Panc1 (cell line): Measurements from ENCODE around the gene MYRFL. TPM values are rescaled to one million over a fixed set of nuclear protein-coding genes. Genes with fewer than 3 reads are reported as not detected.

Experiments used
- ATAC-seq: fragments of 200-7000 bp; cut with Tn5 transposase; 2 replicates; pipeline ENCODE4 v1.9.1; 2020; ENCODE audit warnings: mild to moderate bottlenecking, moderate library complexity
- BruUV-seq: library from RNA; stranded (reverse); fragments of 400-500 nt; replicated peaks from 2 replicates; lab custom pipeline; 2021; lab: Mats Ljungman, UMichigan
- CTCF ChIA-PET: fragments of 300-600 bp; sonication (Branson Sonifier 250); formaldehyde crosslinking; loops from one replicate; lab custom pipeline; 2022; ENCODE audit warnings: antibody characterized with exemption; lab: Charles Lee
- POLR2A ChIA-PET: fragments of 300-600 bp; sonication (Branson Sonifier 250); formaldehyde crosslinking; loops from one replicate; lab custom pipeline; 2022; ENCODE audit warnings: antibody characterized with exemption; lab: Charles Lee
- DNase-seq: peaks from one replicate; pipeline ENCODE4 v3.0.0-alpha.2; 2010; ENCODE audit warnings: low read depth, low spot score
- H3K27ac ChIP-seq: 2 replicates; pipeline ENCODE4 v1.5.1; 2011; ENCODE audit warnings: mild to moderate bottlenecking, low read length, inconsistent platforms
- H3K27me3 ChIP-seq: fragments of 200-500 bp; sonication (Bioruptor generic); 2 replicates; pipeline ENCODE4 v1.6.0; 2014; ENCODE audit warnings: low read length, inconsistent platforms; ENCODE audit not compliant: control insufficient read depth, insufficient read depth
- H3K36me3 ChIP-seq: fragments of 200-500 bp; sonication (Bioruptor generic); 2 replicates; pipeline ENCODE4 v1.5.1; 2014; ENCODE audit warnings: inconsistent platforms, mild to moderate bottlenecking, low read length, moderate library complexity; ENCODE audit not compliant: control insufficient read depth, insufficient read depth
- H3K4me1 ChIP-seq: 2 replicates; pipeline ENCODE4 v1.5.1; 2011; ENCODE audit warnings: inconsistent platforms, mild to moderate bottlenecking, low read length, moderate library complexity; ENCODE audit not compliant: control insufficient read depth, insufficient read depth
- H3K4me3 ChIP-seq, 2 experiments: 2 replicates each; pipeline ENCODE4 v1.5.1; 2011 to 2012; ENCODE audit warnings: low read depth in 2 of 2, low read length in 2 of 2, mild to moderate bottlenecking in 2 of 2, inconsistent platforms in 1 of 2, moderate library complexity in 1 of 2
- H3K9me3 ChIP-seq: fragments of 200-500 bp; sonication (Bioruptor generic); 2 replicates; pipeline ENCODE4 v1.5.1; 2014; ENCODE audit warnings: low read depth, mild to moderate bottlenecking, inconsistent platforms, low read length, moderate library complexity; ENCODE audit not compliant: control insufficient read depth, insufficient read depth
- CTCF ChIP-seq: fragments of 450-650 bp; IDR thresholded peaks from 2 replicates; pipeline ENCODE4 v1.5.1; 2017; ENCODE audit warnings: mild to moderate bottlenecking
- POLR2AphosphoS5 ChIP-seq: IDR thresholded peaks from 2 replicates; pipeline ENCODE4 v1.6.1; 2012; ENCODE audit warnings: mild to moderate bottlenecking, low read depth, low read length, moderate library complexity
- SIN3A ChIP-seq: IDR thresholded peaks from 2 replicates; pipeline ENCODE4 v1.6.1; 2012; ENCODE audit warnings: low read depth, mild to moderate bottlenecking, low read length, moderate library complexity, borderline replicate concordance; ENCODE audit not compliant: insufficient read depth
- TCF7L2 ChIP-seq: IDR thresholded peaks from 2 replicates; pipeline ENCODE4 v1.6.1; 2011; ENCODE audit warnings: mild to moderate bottlenecking, low read depth, low read length, inconsistent platforms
- in situ Hi-C: cut with HindIII; loops from 2 replicates; pipeline ENCODE4 v1.10.0; 2016; ENCODE audit warnings: low sequenced_read_pairs, low pct_unique_long_range_greater_than_20kb
- intact Hi-C: fragments of 100-400 bp; cut with micrococcal nuclease; formaldehyde crosslinking; loops from one replicate; pipeline ENCODE4 v1.10.0; 2022; ENCODE audit not compliant: unreplicated experiment
- total RNA-seq: library from RNA; stranded (reverse); gene quantifications from one replicate; pipeline ENCODE4 v1.2.1, GENCODE V29; 2021; ENCODE audit not compliant: unreplicated experiment
- TF ChIP-seq, protein P1 (sequence below), 2 experiments: IDR thresholded peaks; 2 replicates each; pipeline ENCODE4 v1.6.1; 2011 to 2012; ENCODE audit warnings: low read depth in 2 of 2, control low read depth in 1 of 2, low read length in 1 of 2, mild to moderate bottlenecking in 1 of 2, moderate library complexity in 1 of 2; ENCODE audit not compliant: insufficient read depth in 1 of 2

The MYRFL gene
- total RNA-seq, 1 experiment from 2014 or later, result not detected

- no peaks in the 10 kb centered on the region for H3K9me3 ChIP-seq
- no peaks in the 10 kb centered on the region for H3K36me3 ChIP-seq
- H3K27me3 ChIP-seq, result no peaks in the 10 kb centered on the region; the same call in 1 of the 2 replicates
- ATAC-seq (no peak), DNase-seq (no peak)
- in situ Hi-C loops (no loop called here), intact Hi-C loops (no loop called here)
- no peak overlapping the region for H3K4me3 ChIP-seq
- no TSS peak for BruUV-seq
- ChIA-PET POLR2A (no interaction called here), CTCF (no interaction called here)
- H3K27ac ChIP-seq, result no peak overlapping the region
- TF ChIP-seq POLR2AphosphoS5, result no peak
- TF ChIP-seq SIN3A, result no peak
- TF ChIP-seq TCF7L2, result no peak
- TF ChIP-seq CTCF, result no peak
- TF ChIP-seq, protein P1, sequence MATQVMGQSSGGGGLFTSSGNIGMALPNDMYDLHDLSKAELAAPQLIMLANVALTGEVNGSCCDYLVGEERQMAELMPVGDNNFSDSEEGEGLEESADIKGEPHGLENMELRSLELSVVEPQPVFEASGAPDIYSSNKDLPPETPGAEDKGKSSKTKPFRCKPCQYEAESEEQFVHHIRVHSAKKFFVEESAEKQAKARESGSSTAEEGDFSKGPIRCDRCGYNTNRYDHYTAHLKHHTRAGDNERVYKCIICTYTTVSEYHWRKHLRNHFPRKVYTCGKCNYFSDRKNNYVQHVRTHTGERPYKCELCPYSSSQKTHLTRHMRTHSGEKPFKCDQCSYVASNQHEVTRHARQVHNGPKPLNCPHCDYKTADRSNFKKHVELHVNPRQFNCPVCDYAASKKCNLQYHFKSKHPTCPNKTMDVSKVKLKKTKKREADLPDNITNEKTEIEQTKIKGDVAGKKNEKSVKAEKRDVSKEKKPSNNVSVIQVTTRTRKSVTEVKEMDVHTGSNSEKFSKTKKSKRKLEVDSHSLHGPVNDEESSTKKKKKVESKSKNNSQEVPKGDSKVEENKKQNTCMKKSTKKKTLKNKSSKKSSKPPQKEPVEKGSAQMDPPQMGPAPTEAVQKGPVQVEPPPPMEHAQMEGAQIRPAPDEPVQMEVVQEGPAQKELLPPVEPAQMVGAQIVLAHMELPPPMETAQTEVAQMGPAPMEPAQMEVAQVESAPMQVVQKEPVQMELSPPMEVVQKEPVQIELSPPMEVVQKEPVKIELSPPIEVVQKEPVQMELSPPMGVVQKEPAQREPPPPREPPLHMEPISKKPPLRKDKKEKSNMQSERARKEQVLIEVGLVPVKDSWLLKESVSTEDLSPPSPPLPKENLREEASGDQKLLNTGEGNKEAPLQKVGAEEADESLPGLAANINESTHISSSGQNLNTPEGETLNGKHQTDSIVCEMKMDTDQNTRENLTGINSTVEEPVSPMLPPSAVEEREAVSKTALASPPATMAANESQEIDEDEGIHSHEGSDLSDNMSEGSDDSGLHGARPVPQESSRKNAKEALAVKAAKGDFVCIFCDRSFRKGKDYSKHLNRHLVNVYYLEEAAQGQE (IDR thresholded peaks at IDR 0.05; ENCODE audit: insufficient read depth in 1 of 2, low read depth in 2 of 2, low read length in 1 of 2), result no peak
- no peaks in the 10 kb centered on the region for H3K4me1 ChIP-seq
Measured at GRCh38 chr12:69915964-69916363, 90.9 kb downstream of the MYRFL start.

DNA sequence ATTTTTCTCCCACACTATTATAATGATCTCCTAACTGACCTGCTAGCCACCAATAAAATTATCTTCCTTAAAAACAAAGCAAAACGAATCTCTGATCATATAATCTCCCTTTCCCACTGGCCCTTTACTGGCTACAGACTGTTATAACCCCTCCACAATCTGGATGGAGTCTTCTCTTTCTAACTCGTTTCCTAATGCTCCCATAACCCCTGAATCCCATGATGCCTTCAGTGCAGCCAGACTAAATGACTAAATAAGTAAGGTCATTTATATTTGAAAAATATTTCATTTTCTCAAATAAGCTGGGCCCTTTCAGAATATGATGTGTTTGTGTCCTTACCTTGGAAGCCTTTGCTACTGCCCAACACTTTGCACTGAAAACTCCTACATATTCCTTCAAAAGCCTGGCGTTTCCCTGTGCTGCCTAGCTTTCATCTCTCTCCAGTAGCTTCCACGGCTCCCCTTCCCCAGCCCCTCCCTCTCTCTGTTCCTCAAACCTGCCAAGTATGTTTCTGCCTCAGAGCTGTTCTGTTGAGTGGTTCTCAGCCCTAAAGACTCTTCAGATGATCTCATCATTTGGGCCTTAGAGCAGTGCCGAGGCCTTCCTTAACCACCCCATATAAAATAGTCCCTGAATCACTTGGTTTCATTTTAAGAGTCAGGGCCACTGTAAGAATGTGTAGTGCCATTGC is 91.7 kb downstream of the MYRFL start:
- in situ Hi-C loops, result no loop called here
- ChIA-PET POLR2A (no interaction called here), CTCF (no interaction called here)
- Histone ChIP-seq H3K4me1 (no peaks in the 10 kb centered on the region), H3K4me3 (no peak overlapping the region), H3K36me3 (no peaks in the 10 kb centered on the region), H3K27ac (no peak overlapping the region), H3K27me3 (no peaks in the 10 kb centered on the region; the same call in 1 of the 2 replicates), H3K9me3 (no peaks in the 10 kb centered on the region)
- ATAC-seq, result no peak
- intact Hi-C loops, result no loop called here
- no peak for TF ChIP-seq TCF7L2
- TF ChIP-seq SIN3A, result no peak
- TF ChIP-seq, protein P1 (IDR thresholded peaks at IDR 0.05; ENCODE audit: insufficient read depth in 1 of 2, low read depth in 2 of 2, low read length in 1 of 2), result no peak
- TF ChIP-seq POLR2AphosphoS5, result no peak
- no peak for TF ChIP-seq CTCF
- DNase-seq, result no peak
- no TSS peak for BruUV-seq
